Measurements from ENCODE around the gene MMP27. TPM values are rescaled to one million over a fixed set of nuclear protein-coding genes. Genes with fewer than 3 reads are reported as not detected.

The MMP27 gene
- total RNA-seq, 1 experiment from 2014 or later = not detected

- no TSS peak for BruUV-seq (replicated peaks)
- H3K27ac ChIP-seq (ENCODE audit: low read depth, low read length) = no peak overlapping the region
- DNase-seq (ENCODE audit: low read depth, low spot score) (no peak), ATAC-seq (no peak)
- POLR2A ChIA-PET = no interaction called here
- no peaks in the 10 kb centered on the region for H3K9me3 ChIP-seq (ENCODE audit: control insufficient read depth in 1 of 2, insufficient read depth in 1 of 2, low read depth in 1 of 2, low read length in 2 of 2)
- no peaks in the 10 kb centered on the region for H3K79me2 ChIP-seq (ENCODE audit: insufficient read depth, low read length)
- H3K4me2 ChIP-seq (ENCODE audit: low read length) = no peak overlapping the region
- no peaks in the 10 kb centered on the region for H4K20me1 ChIP-seq (ENCODE audit: insufficient read depth)
- no peak overlapping the region for H2AFZ ChIP-seq (ENCODE audit: low read depth, low read length, poor library complexity, severe bottlenecking)
- CTCF ChIA-PET = interaction anchor here (0.7 kb wide), 1 partner anchor 367 kb away, joined by 3 read pairs; no protein-coding TSS in a partner anchor
- RAD21 ChIA-PET (ENCODE audit: low non-redundant PET in 1 of 2, low total read pairs in 2 of 2, uncharacterized antibody in 2 of 2, unreplicated experiment in 2 of 2) = interaction anchor here in 1 of 2 experiments (0.7 kb wide), 1 partner anchor 58 kb away, joined by 3 read pairs; no protein-coding TSS in a partner anchor
- no peaks in the 10 kb centered on the region for H3K9me2 ChIP-seq (ENCODE audit: insufficient read depth)
- H3K4me3 ChIP-seq (replicated peaks in 1 of 2; ENCODE audit: low read depth in 1 of 2, low read length in 2 of 2) = no peak overlapping the region
- no peaks in the 10 kb centered on the region for H3K27me3 ChIP-seq (ENCODE audit: insufficient read depth, low read length)
- intact Hi-C loops (cut with micrococcal nuclease) = no loop called here
- H3K36me3 ChIP-seq (ENCODE audit: control insufficient read depth in 1 of 2, insufficient read depth in 2 of 2, low read length in 2 of 2) = no peaks in the 10 kb centered on the region
- no peak overlapping the region for H3K9ac ChIP-seq (ENCODE audit: low read length)
- H3K4me1 ChIP-seq (ENCODE audit: control insufficient read depth in 1 of 2, insufficient read depth in 2 of 2, low read length in 2 of 2) = peaks cover 0 to 7% of the 10 kb centered on the region in 2 experiments; a peak in 1 of 4 replicates
- TF ChIP-seq EGR1 (IDR thresholded peaks at IDR 0.05; ENCODE audit: low read depth) = no peak
- TF ChIP-seq EZH2 (IDR thresholded peaks at IDR 0.05) = no peak
- no peak for TF ChIP-seq ATF3 (IDR thresholded peaks at IDR 0.05)
- no peak for TF ChIP-seq RAD21 (IDR thresholded peaks at IDR 0.05; ENCODE audit: low read depth)
- TF ChIP-seq ZFX (IDR thresholded peaks at IDR 0.05) = no peak
- TF ChIP-seq SIN3A (IDR thresholded peaks at IDR 0.05; ENCODE audit: low read depth) = no peak
- no peak for TF ChIP-seq ZNF274 (IDR thresholded peaks at IDR 0.05; ENCODE audit: low read depth, low read length)
- TF ChIP-seq MAX (IDR thresholded peaks at IDR 0.05) = no peak
- no peak for TF ChIP-seq POLR2A (IDR thresholded peaks at IDR 0.05; ENCODE audit: borderline replicate concordance, extremely low read depth, insufficient read depth, insufficient read length)
- TF ChIP-seq YY1 (IDR thresholded peaks at IDR 0.05; ENCODE audit: extremely low read depth, insufficient replicate concordance, low read depth, low read length) = no peak
- TF ChIP-seq SP1 (IDR thresholded peaks at IDR 0.05; ENCODE audit: low read depth) = no peak
- no peak for TF ChIP-seq ZBTB33 (IDR thresholded peaks at IDR 0.05; ENCODE audit: extremely low read depth, insufficient replicate concordance, low read length)
- TF ChIP-seq POLR2AphosphoS5 (IDR thresholded peaks at IDR 0.05; ENCODE audit: low read depth, low read length) = no peak
- no peak for TF ChIP-seq ELF1 (IDR thresholded peaks at IDR 0.05; ENCODE audit: borderline replicate concordance, low read depth)
Measured at GRCh38 chr11:102661040-102661439, 44.5 kb downstream of the MMP27 start.
